ENCODE results near the gene WWOX.

DNA sequence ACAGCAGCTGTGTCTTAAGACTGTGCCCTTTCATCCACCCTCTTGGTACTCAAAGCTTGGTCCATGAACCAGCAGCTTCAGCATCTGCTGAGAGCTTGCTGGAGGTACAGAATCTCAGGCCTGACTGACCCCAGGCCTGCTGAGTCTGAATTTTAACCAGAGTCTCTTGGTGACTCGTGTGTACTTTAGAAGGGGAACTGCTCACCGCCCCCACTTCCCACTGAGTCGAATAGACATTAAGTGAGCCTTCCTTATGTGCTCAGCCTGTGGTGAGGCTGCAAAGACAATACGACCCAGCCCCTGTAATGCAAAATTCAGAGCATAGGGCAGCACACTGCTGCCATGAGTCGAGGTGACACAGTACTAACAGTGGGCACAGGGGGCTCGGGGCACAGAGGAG is 662.8 kb downstream of the WWOX start:
- no peak for TF ChIP-seq EP300 (IDR thresholded peaks at IDR 0.05)
- no peak for TF ChIP-seq POLR2A (IDR thresholded peaks at IDR 0.05)
- TF ChIP-seq POLR2AphosphoS5 (IDR thresholded peaks at IDR 0.05) = no peak
- TF ChIP-seq, protein P1, sequence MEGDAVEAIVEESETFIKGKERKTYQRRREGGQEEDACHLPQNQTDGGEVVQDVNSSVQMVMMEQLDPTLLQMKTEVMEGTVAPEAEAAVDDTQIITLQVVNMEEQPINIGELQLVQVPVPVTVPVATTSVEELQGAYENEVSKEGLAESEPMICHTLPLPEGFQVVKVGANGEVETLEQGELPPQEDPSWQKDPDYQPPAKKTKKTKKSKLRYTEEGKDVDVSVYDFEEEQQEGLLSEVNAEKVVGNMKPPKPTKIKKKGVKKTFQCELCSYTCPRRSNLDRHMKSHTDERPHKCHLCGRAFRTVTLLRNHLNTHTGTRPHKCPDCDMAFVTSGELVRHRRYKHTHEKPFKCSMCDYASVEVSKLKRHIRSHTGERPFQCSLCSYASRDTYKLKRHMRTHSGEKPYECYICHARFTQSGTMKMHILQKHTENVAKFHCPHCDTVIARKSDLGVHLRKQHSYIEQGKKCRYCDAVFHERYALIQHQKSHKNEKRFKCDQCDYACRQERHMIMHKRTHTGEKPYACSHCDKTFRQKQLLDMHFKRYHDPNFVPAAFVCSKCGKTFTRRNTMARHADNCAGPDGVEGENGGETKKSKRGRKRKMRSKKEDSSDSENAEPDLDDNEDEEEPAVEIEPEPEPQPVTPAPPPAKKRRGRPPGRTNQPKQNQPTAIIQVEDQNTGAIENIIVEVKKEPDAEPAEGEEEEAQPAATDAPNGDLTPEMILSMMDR (IDR thresholded peaks at IDR 0.05) = no peak

Data from gastroesophageal sphincter (tissue), 3 donors.